SK-N-SH (cell line): Measurements from ENCODE around the gene GNAZ. TPM values are rescaled to one million over a fixed set of nuclear protein-coding genes. Genes with fewer than 3 reads are reported as not detected.

ENCODE experiments used
- CTCF ChIA-PET: fragments of 300-600, 350-600 bp; formaldehyde crosslinking; extraction: SDS; loops from one replicate; lab custom pipeline; 2021; lab: Yijun Ruan, JAX
- POLR2A ChIA-PET: fragments of 350-600 bp; sonication (Branson Sonifier 250); formaldehyde crosslinking; extraction: SDS; loops from one replicate; lab custom pipeline; 2020; ENCODE audit warnings: antibody characterized with exemption, inconsistent platforms; lab: Yijun Ruan, JAX
- DNase-seq: peaks from one replicate; pipeline ENCODE4 v3.0.0; 2012
- H2AFZ ChIP-seq: fragments of 200-600 bp; sonication (generic); 2 replicates; pipeline ENCODE4 v1.8.1; 2016; ENCODE audit warnings: antibody characterized with exemption, mild to moderate bottlenecking, low read depth
- H3F3A ChIP-seq: fragments of 200-600 bp; sonication (generic); replicated peaks from 2 replicates; pipeline ENCODE3; 2016; ENCODE audit warnings: antibody characterized with exemption, mild to moderate bottlenecking; ENCODE audit not compliant: insufficient read depth
- H3K27ac ChIP-seq, 2 experiments: fragments of 200-500 bp in 1 of 2; fragments of 200-600 bp in 1 of 2; sonication (Bioruptor generic) in 1 of 2; sonication (generic), shearing (Covaris generic) in 1 of 2; 2 replicates each; pipeline versions ENCODE4 v1.5.1 to v1.6.1; 2014 to 2016; ENCODE audit warnings: low read depth in 2 of 2, inconsistent platforms in 1 of 2, low read length in 1 of 2, mild to moderate bottlenecking in 1 of 2, mixed read lengths in 1 of 2
- H3K27me3 ChIP-seq: fragments of 200-600 bp; sonication (generic), shearing (Covaris generic); 2 replicates; pipeline ENCODE4 v1.6.1; 2016; ENCODE audit warnings: mixed run types; ENCODE audit not compliant: insufficient read depth
- H3K36me3 ChIP-seq, 2 experiments: fragments of 200-500 bp in 1 of 2; fragments of 200-600 bp in 1 of 2; sonication (Bioruptor generic) in 1 of 2; sonication (generic) in 1 of 2; replicated peaks in 1 of 2; 2 replicates each; pipeline versions ENCODE3 to v1.5.1; 2014 to 2016; ENCODE audit warnings: low read length in 1 of 2, mild to moderate bottlenecking in 1 of 2; ENCODE audit not compliant: insufficient read depth in 2 of 2, control insufficient read depth in 1 of 2
- H3K4me1 ChIP-seq, 2 experiments: fragments of 200-500 bp in 1 of 2; fragments of 200-600 bp in 1 of 2; sonication (Bioruptor generic) in 1 of 2; sonication (generic), shearing (Covaris generic) in 1 of 2; 2 replicates each; pipeline versions ENCODE4 v1.5.1 to v1.6.1; 2014 to 2016; ENCODE audit warnings: low read depth in 1 of 2, low read length in 1 of 2, mixed run types in 1 of 2; ENCODE audit not compliant: insufficient read depth in 2 of 2, control insufficient read depth in 1 of 2
- H3K4me2 ChIP-seq: fragments of 200-600 bp; sonication (generic), shearing (Covaris generic); 2 replicates; pipeline ENCODE4 v1.6.1; 2017; ENCODE audit warnings: mixed run types
- H3K4me3 ChIP-seq, 2 experiments: fragments of 200-500 bp in 1 of 2; fragments of 200-600 bp in 1 of 2; sonication (Bioruptor generic) in 1 of 2; sonication (generic), shearing (Covaris generic) in 1 of 2; 2 replicates each; pipeline versions ENCODE4 v1.5.1 to v1.8.1; 2014 to 2016; ENCODE audit warnings: low read depth in 2 of 2, inconsistent platforms in 1 of 2, low read length in 1 of 2, mild to moderate bottlenecking in 1 of 2, mixed read lengths in 1 of 2, moderate library complexity in 1 of 2
- H3K79me2 ChIP-seq: fragments of 200-600 bp; sonication (generic); 2 replicates; pipeline ENCODE4 v1.8.1; 2017; ENCODE audit warnings: mild to moderate bottlenecking; ENCODE audit not compliant: insufficient read depth
- H3K9ac ChIP-seq: fragments of 200-600 bp; sonication (generic); 2 replicates; pipeline ENCODE4 v1.6.1; 2017; ENCODE audit warnings: mixed run types
- H3K9me2 ChIP-seq: fragments of 200-600 bp; sonication (generic); 2 replicates; pipeline ENCODE4 v1.6.1; 2017; ENCODE audit warnings: mixed run types
- H3K9me3 ChIP-seq: fragments of 200-600 bp; sonication (generic); 2 replicates; pipeline ENCODE4 v1.6.1; 2017; ENCODE audit warnings: mixed run types, mild to moderate bottlenecking, moderate library complexity
- H4K20me1 ChIP-seq: fragments of 200-600 bp; sonication (generic); 2 replicates; pipeline ENCODE4 v1.6.1; 2017; ENCODE audit warnings: mild to moderate bottlenecking, mixed run types; ENCODE audit not compliant: insufficient read depth
- FOXJ3 ChIP-seq: sonication (generic); formaldehyde crosslinking; IDR thresholded peaks from 2 replicates; pipeline ENCODE4 v1.5.1; 2020; ENCODE audit warnings: mild to moderate bottlenecking, missing genetic modification reagents
- GATA2 ChIP-seq: sonication (generic); formaldehyde crosslinking; IDR thresholded peaks from 2 replicates; pipeline ENCODE4 v1.5.0; 2020; ENCODE audit warnings: mild to moderate bottlenecking, missing genetic modification reagents
- POLR2AphosphoS5 ChIP-seq: IDR thresholded peaks from 2 replicates; pipeline ENCODE4 v1.6.1; 2012; ENCODE audit warnings: low read depth, low read length
- RXRA ChIP-seq: IDR thresholded peaks from 2 replicates; pipeline ENCODE4 v1.4.0; 2012; ENCODE audit warnings: low read depth, mild to moderate bottlenecking, borderline replicate concordance
- SMC3 ChIP-seq: IDR thresholded peaks from 2 replicates; pipeline ENCODE4 v1.6.1; 2012; ENCODE audit warnings: low read depth, low read length, improper control_type of control experiment
- WGBS: methylation state at CpG from one replicate; pipeline ENCODE4 v1.1.6; 2017; ENCODE audit warnings: low lambda C conversion rate; 5-methylcytosine and 5-hydroxymethylcytosine counted together
- polyA plus RNA-seq, 3 experiments: library from polyadenylated mRNA; depleted of rRNA; stranded (reverse); fragments of >200 nt; gene quantifications; 2 replicates each; pipeline ENCODE4 v1.2.3, GENCODE V29; 2012
- TF ChIP-seq, protein P1 (sequence below): IDR thresholded peaks from 2 replicates; pipeline ENCODE4 v1.4.0; 2012; ENCODE audit warnings: low read depth, borderline replicate concordance
- TF ChIP-seq, protein P2 (sequence below): IDR thresholded peaks from 2 replicates; pipeline ENCODE4 v1.4.0; 2012; ENCODE audit warnings: low read depth

The GNAZ gene
- polyA plus RNA-seq, 1 of the 3 experiments (the other 2 are of a cell fraction) = 6.5 TPM

DNA sequence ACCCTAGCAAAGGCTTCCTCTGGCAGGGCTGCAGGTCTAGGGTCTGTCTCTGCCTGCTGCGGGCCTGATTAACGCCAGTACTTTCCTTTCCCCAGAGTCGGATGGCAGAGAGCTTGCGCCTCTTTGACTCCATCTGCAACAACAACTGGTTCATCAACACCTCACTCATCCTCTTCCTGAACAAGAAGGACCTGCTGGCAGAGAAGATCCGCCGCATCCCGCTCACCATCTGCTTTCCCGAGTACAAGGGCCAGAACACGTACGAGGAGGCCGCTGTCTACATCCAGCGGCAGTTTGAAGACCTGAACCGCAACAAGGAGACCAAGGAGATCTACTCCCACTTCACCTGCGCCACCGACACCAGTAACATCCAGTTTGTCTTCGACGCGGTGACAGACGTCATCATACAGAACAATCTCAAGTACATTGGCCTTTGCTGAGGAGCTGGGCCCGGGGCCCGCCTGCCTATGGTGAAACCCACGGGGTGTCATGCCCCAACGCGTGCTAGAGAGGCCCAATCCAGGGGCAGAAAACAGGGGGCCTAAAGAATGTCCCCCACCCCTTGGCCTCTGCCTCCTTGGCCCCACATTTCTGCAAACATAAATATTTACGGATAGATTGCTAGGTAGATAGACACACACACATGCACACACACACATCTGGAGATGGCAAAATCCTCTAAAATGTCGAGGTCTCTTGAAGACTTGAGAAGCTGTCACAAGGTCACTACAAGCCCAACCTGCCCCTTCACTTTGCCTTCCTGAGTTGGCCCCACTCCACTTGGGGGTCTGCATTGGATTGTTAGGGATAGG, 52.9 kb downstream of the GNAZ start:
- H2AFZ ChIP-seq = no peak overlapping the region
- WGBS = 96% methylated on average over 21 of the region's 26 CpGs
- no peak for TF ChIP-seq GATA2 (CRISPR knock-in tag)
- H3K9me3 ChIP-seq = no peaks in the 10 kb centered on the region
- H4K20me1 ChIP-seq = no peaks in the 10 kb centered on the region
- H3K4me1 ChIP-seq = peaks cover 0 to 33% of the 10 kb centered on the region in 2 experiments; a peak in 1 of 4 replicates
- H3K4me2 ChIP-seq = no peak overlapping the region
- H3K27me3 ChIP-seq = no peaks in the 10 kb centered on the region
- no peaks in the 10 kb centered on the region for H3K9me2 ChIP-seq
- ChIA-PET POLR2A (no interaction called here), CTCF (interaction anchor here (0.6 to 10.0 kb wide), 6 partner anchors 9 to 265 kb away, joined by 3 to 161 read pairs (median 3); partner anchors contain the start of gene GNAZ)
- no peak overlapping the region for H3K4me3 ChIP-seq
- H3K27ac ChIP-seq = no peak overlapping the region
- H3K79me2 ChIP-seq = no peaks in the 10 kb centered on the region
- no peak overlapping the region for H3K9ac ChIP-seq
- H3F3A ChIP-seq = no peaks in the 10 kb centered on the region
- DNase-seq = no peak
- no peaks in the 10 kb centered on the region for H3K36me3 ChIP-seq

- WGBS = 90% methylated on average over 5 of the region's 9 CpGs
- peaks cover 0 to 33% of the 10 kb centered on the region in 2 experiments; a peak in 1 of 4 replicates for H3K4me1 ChIP-seq
- no peak overlapping the region for H3K4me2 ChIP-seq
- H3K4me3 ChIP-seq = no peak overlapping the region
- no peaks in the 10 kb centered on the region for H3K9me2 ChIP-seq
- TF ChIP-seq, protein P1, sequence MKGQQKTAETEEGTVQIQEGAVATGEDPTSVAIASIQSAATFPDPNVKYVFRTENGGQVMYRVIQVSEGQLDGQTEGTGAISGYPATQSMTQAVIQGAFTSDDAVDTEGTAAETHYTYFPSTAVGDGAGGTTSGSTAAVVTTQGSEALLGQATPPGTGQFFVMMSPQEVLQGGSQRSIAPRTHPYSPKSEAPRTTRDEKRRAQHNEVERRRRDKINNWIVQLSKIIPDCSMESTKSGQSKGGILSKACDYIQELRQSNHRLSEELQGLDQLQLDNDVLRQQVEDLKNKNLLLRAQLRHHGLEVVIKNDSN = no peak
- no peak for TF ChIP-seq RXRA
- no peak for TF ChIP-seq SMC3
- no peak for TF ChIP-seq FOXJ3 (CRISPR knock-in tag)
- TF ChIP-seq POLR2AphosphoS5 = no peak
- TF ChIP-seq, protein P2, sequence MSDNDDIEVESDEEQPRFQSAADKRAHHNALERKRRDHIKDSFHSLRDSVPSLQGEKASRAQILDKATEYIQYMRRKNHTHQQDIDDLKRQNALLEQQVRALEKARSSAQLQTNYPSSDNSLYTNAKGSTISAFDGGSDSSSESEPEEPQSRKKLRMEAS = no peak
- ChIA-PET CTCF (interaction anchor here (1.0 to 10.0 kb wide), 3 partner anchors 10 to 167 kb away, joined by 3 to 161 read pairs (median 3); no protein-coding TSS in a partner anchor), POLR2A (no interaction called here)
- no peak overlapping the region for H3K27ac ChIP-seq
- H2AFZ ChIP-seq = no peak overlapping the region
- H3K79me2 ChIP-seq = no peaks in the 10 kb centered on the region
- no peaks in the 10 kb centered on the region for H3K36me3 ChIP-seq
- H4K20me1 ChIP-seq = no peaks in the 10 kb centered on the region
- no peaks in the 10 kb centered on the region for H3K9me3 ChIP-seq
- no peak overlapping the region for H3K9ac ChIP-seq
- DNase-seq = no peak
- no peaks in the 10 kb centered on the region for H3K27me3 ChIP-seq
- no peaks in the 10 kb centered on the region for H3F3A ChIP-seq
These were observed 53.5 kb downstream of the GNAZ start for GRCh38 chr22:23123804-23124254.
